C4-2B (cell line): Measurements from ENCODE around the gene PEX6.

ENCODE experiments used
- H3K27ac ChIP-seq: fragments of 450-650 bp; 2 replicates; pipeline ENCODE4 v1.5.1; 2017
- ZFX ChIP-seq: fragments of 450-650 bp; IDR thresholded peaks from 2 replicates; pipeline ENCODE4 v1.6.1; 2017
- TF ChIP-seq, protein P1 (sequence below): fragments of 450-650 bp; conservative IDR thresholded peaks from 2 replicates; pipeline ENCODE4 v1.5.1; 2017; ENCODE audit warnings: mild to moderate bottlenecking

PEX6 gene

DNA sequence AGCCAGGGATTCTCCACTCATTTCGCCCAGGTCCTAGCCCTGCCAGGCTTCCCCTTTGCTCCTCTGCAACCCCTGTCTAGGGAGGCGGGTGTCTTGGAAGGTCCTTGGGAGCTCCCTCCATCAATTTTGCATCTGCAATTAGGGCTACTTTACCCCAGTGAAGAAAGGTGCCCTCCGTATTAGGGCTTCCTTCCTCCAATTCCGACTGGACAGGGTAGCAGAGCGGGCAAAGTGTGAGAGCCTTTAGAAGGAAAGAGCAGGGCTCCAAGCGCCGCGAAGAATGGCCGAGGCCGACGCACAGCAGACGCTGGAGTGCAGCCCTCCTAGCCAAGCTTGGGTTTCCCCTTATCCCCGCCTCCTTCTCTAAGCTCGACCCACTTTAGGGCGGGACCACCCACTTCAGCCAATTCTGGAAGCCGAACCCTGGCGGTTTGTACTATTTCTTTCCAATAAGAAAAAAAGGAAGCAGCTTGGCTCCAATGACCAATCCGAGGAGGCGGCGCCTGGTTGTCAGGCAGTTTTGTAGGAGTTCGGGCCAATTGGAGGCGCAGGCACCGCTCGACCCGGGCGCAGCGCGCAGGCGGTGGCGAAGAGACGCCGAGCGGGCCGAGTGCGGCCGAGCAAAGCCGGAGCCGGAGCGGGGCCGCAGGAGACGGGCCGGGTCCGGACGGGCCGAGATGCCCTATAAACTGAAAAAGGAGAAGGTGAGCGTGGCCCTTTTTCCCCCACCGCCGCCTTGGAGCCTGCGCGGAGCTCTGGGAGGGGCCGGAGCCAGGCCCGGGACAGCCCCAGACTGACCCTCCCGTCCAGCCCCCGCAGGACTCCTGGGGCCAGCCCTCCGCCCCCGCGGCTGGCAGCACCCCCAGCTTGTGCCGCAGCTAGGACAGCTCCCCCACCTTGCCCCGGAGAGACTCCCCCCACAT lies 5.3 kb upstream of the PEX6 start, which contains the start of gene PPP2R5D:
Gene PPP2R5D (plus strand): TSS at position 570 of the 923 bp plus-strand sequence. CDS start 108 bp downstream, at position 678.
- H3K27ac ChIP-seq: peak within 1 kb of the TSS; percentile 87
- peak; percentile 51; the same call in 1 of the 2 replicates for TF ChIP-seq ZFX
- TF ChIP-seq, protein P1, sequence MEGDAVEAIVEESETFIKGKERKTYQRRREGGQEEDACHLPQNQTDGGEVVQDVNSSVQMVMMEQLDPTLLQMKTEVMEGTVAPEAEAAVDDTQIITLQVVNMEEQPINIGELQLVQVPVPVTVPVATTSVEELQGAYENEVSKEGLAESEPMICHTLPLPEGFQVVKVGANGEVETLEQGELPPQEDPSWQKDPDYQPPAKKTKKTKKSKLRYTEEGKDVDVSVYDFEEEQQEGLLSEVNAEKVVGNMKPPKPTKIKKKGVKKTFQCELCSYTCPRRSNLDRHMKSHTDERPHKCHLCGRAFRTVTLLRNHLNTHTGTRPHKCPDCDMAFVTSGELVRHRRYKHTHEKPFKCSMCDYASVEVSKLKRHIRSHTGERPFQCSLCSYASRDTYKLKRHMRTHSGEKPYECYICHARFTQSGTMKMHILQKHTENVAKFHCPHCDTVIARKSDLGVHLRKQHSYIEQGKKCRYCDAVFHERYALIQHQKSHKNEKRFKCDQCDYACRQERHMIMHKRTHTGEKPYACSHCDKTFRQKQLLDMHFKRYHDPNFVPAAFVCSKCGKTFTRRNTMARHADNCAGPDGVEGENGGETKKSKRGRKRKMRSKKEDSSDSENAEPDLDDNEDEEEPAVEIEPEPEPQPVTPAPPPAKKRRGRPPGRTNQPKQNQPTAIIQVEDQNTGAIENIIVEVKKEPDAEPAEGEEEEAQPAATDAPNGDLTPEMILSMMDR: no peak

DNA sequence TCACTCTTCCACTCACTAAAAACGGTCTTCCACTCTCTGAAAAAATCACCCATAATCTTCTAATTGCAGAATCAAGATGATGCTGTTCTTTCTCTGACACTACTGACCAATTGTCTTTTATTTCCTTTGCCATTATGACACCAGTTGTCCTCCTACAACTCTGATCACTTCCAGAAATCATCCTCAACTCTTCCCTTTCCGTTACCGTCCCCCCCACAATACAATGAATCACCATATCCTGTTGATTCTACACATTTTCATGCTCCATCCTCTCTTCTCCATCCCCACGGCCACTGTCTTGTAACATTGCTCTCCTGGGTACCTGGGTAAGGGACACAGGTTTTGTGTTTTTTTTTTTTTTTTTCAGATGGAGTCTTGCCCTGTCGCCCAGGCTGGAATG lies 2.9 kb upstream of the PEX6 start:
- TF ChIP-seq ZFX: no peak
- TF ChIP-seq, protein P1: no peak
- no peak overlapping the region for H3K27ac ChIP-seq

DNA sequence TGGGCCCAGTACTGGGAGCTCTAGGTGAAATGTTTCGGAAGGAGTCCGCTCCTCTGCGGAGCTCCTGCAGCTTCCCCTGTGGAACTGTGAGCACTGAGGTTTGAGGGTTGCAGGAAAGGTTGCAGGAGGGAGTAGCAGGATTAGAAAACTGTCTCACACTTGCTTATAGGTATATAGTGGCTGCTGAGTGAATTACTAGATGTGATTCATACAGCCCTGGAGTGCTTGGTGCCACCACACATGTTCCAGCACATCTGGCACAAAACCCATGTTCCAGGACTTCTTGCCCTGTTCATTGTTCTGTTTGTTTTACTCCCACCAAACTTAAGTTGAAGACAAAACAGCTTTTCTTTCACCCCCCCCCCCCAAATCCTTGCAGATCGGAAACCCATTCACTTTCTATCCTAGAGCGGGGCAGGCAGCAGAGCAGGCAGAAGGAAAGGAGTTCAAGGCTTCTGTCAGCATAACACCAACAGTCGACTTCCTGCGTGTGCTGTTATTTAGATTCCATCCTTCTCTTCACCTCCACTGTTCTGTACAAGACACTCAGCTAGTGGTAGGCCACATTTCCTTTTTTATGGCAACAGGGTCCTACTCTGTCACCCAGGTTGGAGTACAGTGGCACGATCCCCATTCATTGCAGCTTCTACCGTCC lies 669 bp upstream of the PEX6 start:
- TF ChIP-seq ZFX: no peak
- TF ChIP-seq, protein P1: no peak
- H3K27ac ChIP-seq: peak overlapping the region; percentile 96

DNA sequence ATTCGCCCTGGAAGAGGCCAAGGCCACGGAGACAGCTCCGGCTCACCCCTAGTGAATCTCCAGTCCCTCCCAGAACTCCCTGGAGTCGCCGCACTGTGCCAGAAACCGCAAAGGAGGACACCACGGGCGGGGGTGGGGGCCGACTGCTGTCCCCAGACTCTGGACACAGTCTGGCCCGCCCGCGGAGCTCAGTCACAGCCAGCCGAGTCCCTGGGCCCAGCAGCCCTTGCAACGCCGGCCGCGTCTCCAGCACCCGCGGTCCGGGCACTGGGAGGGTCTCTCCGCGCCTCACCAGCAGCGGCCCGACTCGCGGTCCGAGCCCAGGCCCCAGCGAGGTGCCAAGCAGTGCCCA lies 518 bp downstream of the PEX6 start:
- no peak for TF ChIP-seq ZFX
- TF ChIP-seq, protein P1: no peak
- peak overlapping the region; percentile 96 for H3K27ac ChIP-seq

DNA sequence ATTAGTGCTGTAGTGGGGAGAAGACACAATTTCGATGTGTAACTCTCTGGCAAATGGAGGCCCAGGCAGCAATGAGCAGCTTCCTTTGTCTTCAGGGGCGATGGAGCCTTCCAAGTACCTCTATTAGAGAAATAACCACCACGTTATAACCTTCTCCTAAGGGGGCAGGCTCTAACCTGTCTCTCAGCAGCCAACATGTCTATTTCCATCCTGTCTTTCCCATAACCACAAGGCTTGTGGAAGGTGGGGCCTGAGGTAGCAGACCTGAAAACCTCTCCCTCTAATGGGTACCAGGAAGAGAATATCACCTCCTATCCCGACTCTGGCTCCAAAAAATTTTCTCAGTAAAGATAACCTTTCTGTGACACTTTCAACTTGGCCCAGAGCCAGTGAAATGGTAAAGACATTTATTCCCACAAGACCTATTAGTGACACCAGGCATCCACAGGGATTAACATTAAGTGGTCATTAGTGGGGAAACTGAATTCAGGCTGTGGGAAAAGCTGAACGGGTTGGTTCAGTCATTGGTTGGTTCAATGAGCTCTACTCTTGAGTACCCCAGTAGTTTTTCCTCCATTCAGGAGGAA lies 4.0 kb downstream of the PEX6 start:
- no peak for TF ChIP-seq ZFX
- TF ChIP-seq, protein P1: no peak
- no peak overlapping the region for H3K27ac ChIP-seq

DNA sequence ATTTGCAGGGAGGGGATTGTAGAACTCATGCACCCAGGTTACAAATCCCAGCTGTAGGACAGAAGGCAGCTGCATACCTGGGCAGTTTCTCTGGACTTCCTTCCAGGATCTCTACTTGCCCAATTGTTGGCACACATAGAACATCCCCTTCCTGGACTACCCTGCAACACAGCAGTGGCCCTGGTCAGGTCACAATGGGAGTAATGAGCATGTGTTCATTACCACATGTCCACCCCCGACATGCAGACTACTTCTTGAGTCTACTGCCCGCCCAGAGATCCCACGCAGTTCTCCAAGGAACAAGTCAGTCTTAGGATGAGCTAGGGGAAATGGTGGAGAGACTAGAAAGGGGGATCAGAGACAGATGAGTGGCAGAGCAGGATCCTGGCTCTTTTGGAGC lies 5.1 kb downstream of the PEX6 start:
- no peak overlapping the region for H3K27ac ChIP-seq
- TF ChIP-seq, protein P1: no peak
- no peak for TF ChIP-seq ZFX
